Measurements from ENCODE around the gene TMEM106C.
A peak's percentile ranks its signal among the peaks of the same experiment; 100 is the strongest.

The TMEM106C gene, protein sequence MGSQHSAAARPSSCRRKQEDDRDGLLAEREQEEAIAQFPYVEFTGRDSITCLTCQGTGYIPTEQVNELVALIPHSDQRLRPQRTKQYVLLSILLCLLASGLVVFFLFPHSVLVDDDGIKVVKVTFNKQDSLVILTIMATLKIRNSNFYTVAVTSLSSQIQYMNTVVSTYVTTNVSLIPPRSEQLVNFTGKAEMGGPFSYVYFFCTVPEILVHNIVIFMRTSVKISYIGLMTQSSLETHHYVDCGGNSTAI

DNA sequence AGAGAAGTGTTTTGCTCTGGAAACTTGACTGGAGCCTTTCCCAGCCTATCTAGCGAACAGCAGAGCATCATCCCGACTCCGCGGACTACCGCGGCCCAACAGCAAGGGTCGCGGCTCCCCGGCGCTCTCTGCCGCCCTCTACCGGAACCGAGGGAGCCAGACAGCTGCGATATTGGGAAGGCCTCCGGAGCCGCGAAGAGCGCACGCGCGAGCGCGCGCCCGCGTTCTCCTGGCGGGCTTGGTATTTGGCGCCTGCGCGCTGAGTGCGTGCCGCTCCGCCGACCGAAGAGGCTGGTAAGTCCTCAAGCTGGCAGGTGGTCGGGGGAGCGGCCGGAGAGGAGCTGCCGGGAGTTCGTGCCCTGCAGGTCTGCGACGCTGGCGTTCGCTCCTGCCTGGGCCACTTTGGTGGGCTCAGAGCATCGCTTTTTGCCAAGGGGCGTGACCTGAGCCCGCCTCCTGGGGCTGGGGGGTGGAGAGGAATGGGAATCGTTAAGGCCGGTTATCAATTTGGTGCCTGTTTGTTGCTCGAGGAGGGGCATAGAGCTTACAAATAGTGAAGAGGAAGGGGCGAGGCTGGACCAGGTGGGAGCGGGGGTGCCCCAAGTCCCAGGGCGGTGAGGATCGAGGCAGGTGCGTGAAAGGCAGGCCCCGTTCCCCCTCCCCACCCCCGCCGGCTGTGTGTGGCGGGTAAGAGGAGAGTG, at the start of gene TMEM106C:
TSS of gene TMEM106C (plus strand) at position 257 of the 701 bp plus-strand sequence. CDS start 641 bp downstream, outside the sequence.
- DNase-seq: peak; percentile 94

DNA sequence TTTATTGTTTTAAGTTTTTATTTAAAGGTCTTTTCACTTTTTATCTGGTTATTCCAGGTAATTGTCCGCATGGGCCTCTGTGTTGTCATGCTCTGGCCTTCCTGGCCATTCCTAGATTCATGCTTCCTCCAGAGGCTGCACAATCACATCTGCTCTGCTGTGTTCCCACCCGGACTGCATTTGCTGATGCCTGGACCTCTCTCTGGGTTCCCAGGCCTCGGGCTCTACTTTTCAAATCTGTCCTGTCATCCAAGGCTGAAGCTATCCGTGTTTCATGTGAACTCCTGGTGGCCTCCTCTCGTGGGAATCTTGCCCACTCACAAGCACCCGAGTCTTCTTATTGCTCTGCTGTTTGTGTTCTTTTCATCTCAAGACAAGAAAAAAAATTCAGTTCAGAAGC, 42.5 kb upstream of the TMEM106C start:
- no peak for DNase-seq

DNA sequence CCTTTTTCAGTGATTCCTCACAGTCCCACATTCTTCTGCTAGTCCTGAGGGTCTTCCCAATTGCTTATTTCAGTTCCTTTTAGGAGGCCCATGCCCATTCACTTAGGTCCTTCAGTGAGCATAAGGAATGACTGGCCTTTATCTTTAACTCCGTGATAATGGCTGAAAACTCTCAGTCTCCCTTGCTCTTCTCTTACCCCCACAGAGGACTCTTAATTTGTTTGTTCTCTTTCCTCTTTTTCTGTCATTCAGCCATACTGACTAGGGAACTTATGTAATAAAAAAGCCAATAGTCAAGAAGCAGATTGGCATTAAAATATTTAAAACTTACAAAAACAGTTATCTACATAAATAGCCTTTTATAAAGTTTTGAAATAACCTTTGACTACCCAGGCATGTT, 41.5 kb upstream of the TMEM106C start:
- DNase-seq: no peak

DNA sequence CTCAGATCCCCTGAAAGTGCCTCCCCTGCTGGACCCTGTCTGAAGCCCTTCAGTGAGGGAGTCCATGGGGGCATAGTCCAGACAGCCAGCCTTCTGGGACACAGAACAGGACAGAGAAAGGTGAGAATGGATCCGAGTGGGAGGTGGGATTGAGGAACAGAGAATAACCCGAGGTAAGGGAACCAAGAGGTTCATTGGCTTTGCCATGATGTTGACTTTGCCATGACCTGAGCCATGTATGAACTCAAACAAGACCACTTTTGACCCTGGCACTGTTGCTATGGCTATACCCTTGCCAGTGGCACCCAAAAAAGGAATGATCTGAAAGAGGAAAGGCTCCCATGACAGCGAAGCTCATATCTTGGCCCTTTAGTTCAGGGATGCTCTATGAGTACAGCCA, 36.0 kb upstream of the TMEM106C start:
- DNase-seq: no peak

DNA sequence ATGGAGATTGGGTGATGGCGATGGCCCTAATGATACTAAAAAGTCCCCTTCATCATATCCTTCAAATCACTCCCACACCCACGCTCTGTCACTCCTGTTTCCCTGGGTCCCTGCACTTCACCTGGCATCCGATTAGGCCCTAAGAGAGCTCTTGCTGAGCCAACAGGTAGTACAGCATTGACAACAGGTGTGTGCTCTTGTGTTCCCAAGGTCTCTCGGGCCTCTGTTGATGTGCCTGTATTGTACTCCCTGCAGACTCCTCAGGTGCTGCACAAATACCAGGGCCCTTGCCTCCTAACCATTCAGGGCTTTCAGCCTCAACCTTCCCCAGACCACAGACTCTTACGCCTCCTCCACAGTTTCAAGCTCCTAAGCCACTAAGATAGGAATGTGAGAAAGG, 32.8 kb upstream of the TMEM106C start:
- no peak for DNase-seq

DNA sequence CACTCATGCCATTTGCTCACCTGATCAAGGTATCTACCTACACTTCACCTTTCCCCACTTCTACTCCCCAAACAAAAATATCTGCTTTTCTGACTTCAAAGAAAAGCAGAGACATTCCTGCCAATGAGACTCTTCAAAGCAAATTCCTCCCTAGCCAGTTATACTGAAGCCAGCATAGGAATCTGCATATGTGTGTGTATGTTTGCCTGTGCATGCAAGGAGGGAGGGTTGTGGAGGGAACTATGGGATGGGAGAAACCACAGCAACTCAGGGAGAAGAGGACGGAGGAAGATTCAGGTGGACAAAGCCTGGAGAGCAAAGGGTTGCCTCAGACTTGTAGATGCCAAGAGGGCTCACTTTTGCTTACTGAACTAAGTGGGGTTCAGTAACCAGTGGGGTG, 32.2 kb upstream of the TMEM106C start:
- no peak for DNase-seq

DNA sequence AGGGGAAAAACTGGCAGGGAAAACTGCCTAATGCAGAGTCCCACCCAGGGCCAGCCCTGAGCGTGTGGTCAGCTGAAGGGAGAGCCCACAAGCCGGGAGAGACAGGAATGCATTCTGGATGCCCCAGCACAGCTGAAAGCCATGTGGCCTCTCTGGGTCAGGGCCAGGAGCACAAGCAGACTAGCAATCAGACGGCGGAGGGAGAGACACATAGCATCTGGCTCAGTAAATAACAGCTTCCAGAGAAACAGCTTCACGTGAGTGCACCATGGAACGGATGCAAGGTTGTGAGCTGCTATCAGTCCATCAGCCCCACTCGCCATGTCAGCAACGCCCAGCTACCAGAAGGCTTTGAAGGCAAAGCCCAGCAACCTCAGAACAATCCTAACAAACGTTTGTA, 28.2 kb upstream of the TMEM106C start:
- DNase-seq: no peak

DNA sequence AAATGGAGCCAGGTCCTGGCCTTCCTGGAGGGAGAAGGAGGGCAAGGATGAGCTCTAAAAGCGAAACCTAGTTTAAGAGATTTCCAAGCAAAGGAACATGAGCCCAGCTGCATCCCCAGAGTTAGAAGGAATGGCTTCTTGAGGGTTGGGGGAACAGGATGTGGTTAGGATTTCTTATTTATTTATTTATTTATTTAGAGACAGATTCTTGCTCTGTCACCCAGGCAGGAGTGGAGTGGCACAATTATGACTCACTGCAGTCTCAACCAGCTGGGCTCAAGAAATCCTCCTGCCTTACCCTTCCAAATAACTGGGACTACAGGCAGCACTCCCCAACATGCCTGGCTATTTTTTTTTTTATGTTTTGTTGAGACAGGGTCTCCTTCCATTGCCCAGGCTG, 25.3 kb upstream of the TMEM106C start:
- DNase-seq: no peak

DNA sequence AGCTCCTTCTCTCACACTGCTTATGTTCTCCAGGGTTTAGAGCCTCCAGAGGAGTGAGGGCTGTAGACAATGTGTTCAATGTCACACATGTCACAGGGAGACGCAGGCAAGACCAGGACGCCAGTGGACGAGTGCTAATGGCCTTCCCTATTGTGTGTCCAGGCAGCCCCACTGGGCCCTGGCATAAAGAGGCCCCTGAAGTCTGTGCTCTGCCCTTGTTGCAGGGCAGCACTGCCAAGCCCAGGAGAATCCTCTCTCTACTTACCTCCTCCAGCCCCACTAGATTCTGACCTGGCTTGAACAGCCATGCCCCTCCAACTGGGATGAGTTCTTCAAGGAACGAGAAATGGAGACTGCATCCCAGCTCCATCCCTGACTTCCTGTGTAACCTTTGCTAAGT, 24.8 kb upstream of the TMEM106C start:
- DNase-seq: no peak

DNA sequence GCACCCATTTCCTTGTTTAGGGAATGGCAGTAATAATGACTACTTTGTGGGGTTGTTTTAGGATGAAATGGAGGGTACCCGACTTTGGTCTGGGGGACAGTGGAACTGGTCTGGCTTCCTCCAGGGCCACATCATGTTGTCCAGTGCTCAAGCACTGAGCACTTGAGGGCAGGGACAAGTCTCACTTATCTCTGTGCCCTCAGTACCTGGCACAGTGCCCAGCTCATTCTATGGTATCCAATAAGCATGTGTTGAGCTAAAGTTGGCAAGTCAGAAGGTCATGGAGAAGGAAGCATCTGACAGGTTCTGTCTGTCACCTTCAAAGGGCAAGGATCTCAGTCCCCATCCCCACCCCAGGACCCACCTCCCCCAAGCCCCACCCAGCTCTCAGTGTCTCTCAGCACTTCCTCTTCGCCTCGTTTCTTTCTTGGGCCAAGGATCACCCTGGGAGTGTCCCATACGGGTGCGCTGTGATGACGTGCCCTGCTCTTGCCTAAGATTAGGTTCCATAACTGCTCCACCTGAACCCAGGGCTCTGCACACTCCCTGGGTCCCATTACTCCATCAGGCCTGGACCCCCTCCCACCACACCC, 24.3 kb upstream of the TMEM106C start:
- no peak for DNase-seq

DNA sequence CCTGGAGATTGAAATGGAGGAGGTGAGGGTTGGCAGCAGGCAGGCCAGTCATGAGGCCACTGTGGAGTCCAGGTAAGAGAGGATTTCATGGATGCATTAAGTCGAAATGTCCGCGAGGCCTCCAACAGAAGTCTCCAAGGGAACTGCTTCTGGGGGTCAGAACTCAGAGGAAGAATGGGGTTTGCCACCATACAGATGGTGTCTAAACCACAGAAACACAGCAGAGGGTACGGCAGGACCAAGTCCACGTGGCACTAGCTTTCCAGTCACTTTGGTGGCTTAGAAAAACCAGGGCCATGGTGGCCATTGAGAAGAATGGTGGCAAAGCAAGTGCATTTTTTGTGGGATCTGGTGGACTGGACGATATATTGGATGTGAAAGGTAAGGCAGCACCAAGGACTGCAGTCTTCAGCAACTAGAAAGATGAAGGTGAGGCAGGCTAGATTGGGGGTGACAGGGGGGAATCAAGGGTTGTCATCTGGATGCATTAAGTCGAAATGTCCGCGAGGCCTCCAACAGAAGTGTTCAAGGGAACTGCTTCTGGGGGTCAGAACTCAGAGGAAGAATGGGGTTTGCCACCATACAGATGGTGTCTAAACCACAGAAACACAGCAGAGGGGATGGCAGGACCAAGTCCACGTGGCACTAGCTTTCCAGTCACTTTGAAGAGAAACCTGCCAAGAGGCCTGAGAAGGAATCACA, 22.5 kb upstream of the TMEM106C start:
- DNase-seq: no peak

DNA sequence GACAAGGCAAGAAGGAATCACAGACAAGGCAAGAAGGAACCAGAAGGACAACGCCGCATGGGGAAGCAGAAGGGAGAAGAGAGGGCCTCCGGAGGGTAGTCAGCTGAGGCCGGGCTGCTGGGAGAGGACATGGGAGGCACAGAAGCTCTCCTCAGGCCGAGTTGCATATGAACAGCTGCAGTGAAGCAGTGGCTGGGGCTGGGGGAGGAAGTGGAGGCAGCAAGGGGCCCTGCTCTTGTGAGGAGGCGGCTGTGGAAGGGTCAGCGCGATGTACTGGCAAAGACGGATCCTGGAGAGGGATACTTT, 22.0 kb upstream of the TMEM106C start:
- DNase-seq: no peak

DNA sequence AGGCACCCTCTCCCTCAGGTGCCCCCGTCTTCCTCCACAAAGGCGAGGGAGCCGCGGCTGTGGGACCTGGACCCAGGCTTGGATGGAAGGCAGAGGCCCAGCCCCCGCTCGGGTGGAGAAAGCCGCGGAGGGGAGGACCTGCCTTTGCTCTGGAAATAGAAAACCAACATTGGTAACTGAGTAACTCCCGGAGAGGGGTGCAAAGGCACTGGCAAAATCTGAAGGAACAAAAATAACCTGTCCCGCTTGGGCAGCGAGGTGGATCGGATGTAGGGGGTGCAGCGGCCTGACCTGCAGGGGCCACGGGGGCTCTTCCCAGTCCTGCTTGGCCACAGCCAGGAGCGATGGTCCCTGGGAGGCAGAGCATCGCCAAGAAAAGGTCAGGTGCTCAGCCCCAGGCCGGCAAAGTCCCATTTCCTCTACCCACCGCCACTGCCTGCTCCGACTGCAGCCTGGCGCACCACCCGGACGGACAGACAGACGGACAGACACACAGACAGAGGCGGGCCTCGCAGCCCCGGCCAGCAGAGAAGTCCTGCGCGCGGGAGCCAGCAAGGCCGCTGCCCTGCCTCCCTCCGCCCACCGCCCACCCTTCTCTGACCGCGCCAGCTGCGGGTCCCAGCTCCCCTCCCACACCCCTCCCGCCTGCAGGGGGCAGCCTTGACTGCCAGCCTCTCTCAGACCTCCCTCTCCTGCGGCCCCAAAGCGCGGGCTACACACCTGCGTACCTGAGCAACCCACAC, 21.4 kb upstream of the TMEM106C start:
- peak; percentile 55 for DNase-seq

DNA sequence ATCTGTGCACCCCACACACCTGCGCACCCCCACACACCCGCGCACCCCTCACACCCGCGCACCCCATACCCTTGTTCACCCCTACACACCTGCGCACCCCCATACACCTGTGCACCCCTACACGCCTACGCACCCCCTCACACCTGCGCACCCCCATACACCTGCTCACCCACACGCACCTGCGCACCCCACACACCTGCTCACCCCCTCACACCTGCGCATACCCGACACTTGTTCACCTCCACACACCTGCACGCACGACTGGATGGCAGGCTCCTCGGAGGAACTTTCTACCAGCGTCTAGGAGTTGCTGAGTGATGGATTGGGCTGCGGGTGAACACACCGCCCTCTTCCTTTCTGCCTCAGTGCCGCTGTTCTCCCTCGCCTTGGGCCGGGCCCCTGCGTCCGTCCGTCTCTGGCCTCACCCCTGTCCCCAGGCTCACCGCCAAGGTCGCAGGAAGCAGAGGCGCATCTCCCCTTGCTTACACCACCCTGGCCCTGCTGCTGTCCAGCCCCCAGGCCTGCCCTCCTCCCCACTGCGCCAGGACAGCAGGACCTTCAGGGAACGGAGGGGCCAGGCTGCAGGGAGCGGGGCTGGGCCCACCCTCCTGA, 20.7 kb upstream of the TMEM106C start:
- DNase-seq: no peak

DNA sequence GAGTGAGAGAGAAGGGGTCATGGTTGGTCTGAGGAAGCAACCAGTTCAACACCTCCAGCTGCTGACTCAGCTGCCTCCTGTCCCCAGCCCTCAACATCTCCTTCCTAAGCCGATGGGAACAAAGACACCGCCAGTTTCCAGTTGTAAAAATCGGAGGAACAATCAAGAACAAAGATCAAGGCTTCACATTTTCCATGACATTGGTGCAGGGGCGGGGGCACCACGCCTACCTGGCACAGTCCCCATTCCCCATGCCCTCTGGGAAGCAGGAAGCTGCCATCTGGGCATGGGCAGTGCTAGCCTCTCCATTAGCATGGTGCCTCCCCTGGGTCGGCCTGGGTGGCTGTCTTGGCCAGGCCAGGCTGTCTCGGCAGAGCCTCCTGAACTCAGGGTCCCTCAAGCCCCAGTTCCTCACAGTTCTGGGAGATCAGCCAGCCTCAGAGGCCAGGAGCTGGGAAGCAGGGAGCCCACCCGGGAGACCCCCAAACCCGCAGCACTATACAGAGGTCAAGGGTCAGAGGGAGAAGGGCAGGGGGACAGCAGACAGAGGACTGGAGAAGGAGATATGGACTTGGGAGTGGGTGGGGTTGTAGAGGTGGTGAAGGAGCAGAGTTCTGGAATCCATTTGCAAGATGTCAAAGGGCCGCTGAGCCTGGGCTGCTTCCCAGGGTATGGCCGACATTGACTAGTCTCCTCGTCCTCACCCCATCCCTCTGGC, 19.6 kb upstream of the TMEM106C start:
- no peak for DNase-seq

DNA sequence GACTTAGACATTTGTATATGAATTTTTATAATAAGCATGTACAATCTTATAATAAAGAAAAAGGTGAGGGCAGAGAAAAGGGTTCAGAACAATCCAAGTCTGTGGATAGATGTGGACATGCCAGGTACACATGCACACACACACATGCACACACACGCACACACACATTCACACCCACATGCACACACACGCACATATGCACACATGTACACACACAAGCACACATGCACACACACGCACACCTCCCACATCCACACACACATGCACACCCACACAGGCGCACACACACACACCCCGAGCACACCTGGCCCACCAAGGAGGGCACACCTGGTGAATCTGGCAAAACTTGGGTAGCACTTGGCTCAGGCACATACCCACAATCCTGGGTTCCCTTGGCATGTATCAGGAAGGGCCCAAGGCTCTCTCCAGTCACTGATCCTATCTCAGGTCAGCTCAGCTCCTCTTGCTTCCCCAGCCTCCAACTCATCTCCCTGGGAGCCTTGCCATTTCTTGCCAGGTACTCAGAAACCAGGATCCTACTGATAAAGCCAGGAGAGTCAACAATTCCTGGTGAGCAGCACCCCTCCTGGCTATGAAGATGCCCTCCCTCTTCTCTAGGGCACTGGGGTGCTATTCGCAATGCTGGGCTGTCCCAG, 18.6 kb upstream of the TMEM106C start:
- no peak for DNase-seq

DNA sequence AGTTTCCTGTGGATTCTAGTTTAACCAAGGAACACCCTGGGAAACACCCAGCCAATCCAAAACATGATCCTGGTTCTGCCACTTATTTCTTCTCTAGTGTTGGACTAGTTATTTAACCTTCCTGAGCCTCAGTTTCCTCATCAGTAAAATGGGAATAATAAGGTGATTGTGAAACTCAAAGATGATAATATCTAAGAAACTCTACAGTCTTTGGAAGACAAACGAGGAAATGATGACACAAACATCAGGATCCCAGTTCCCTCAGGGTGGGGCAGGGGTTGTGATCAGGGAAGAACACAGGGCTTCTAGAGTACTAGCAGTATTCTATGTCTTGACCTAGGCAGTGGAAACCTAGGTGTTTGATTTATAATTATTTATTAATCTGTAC, 18.1 kb upstream of the TMEM106C start:
- DNase-seq: no peak

DNA sequence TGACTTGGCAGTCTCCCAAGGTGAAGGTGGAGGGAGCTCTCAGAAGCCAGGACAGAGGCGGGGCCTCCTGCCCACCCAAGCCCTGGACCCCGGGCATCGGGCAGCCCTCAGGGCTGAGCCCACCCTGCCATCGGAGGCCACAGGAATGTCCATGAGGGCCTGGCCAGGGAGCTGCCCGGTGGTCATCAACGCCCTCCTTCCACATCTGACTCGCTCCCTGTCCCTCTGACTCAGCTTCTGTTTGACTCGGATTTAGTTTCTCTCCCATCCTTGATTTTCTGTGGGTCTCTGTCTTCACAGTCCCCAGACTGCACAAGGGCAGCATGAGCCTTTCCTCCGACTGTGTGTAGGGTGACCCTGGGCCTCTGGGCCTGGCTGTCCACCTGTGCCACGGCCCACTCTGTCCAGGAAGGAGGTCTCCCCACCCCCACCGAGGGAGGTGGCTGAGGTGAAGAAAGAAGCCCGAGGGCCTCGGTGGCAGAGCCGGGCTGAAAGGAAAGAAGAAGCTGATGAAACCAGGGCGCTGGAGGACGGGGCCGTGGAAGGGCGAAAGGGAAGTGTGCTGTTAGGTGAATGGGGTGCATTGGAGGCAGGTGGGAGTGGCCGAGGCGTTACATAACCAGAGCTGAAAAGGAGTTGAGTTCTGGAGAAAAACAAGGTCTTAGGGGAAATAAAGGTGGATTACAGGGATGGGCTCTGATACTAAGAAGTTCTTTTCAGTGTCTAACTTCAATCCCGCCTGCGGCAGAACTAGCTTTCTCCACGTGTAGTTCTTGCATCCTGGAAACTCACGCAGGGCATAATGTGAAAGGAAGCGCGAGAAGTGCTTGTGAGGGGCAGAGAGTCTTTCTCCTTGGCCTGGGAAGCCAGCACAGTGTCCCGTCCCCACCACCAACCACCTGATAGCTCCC, 16.7 kb upstream of the TMEM106C start:
- DNase-seq: no peak

DNA sequence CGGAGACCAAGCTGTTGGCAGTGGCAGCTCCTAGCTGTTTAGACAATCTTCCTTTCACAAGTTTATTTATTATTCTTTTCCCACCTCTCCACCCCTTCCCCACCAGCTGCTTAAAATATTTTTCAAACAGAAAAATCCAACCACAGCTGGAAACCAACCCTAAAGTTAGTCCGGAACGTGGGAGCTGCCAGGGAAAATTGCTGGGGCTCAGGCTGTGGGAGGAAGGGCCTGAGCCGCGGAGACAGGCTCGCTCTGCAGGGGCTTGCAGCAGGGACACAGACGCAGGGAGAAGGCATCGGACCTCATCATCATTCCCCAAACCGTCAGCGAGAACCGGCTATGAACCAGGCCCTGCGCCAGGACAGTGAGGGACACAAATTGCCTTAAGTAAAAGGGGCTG, 16.1 kb upstream of the TMEM106C start:
- DNase-seq: no peak

Measured in CD4-positive, alpha-beta T cell treated with Interleukin-12 subunit alpha and Interleukin-12 subunit beta, for 1 hour (primary cell).